Spinal cord (tissue), 10 donors: Measurements from ENCODE around the gene SPAG6. TPM values are rescaled to one million over a fixed set of nuclear protein-coding genes. Genes with fewer than 3 reads are reported as not detected.

Experiments
- DNase-seq, 6 donors: peaks; one replicate each; pipeline versions ENCODE4 v3.0.0 to v3.0.0-alpha.2; 2013 to 2015; ENCODE audit warnings: low spot score in 6 of 6, low read depth in 4 of 6
- H3K27ac ChIP-seq: one replicate; pipeline ENCODE4 v1.5.1; 2013; ENCODE audit warnings: low read depth, low read length, control low read depth
- H3K27me3 ChIP-seq: one replicate; pipeline ENCODE4 v1.6.1; 2013; ENCODE audit warnings: low read length; ENCODE audit not compliant: control insufficient read depth, insufficient read depth
- H3K36me3 ChIP-seq: one replicate; pipeline ENCODE4 v1.6.1; 2013; ENCODE audit warnings: low read length; ENCODE audit not compliant: control insufficient read depth, insufficient read depth
- H3K4me1 ChIP-seq: one replicate; pipeline ENCODE4 v1.6.1; 2013; ENCODE audit warnings: low read length; ENCODE audit not compliant: control insufficient read depth, insufficient read depth
- H3K4me3 ChIP-seq: one replicate; pipeline ENCODE4 v1.5.1; 2013; ENCODE audit warnings: low read depth, low read length, control low read depth
- H3K9me3 ChIP-seq: one replicate; pipeline ENCODE4 v1.6.1; 2013; ENCODE audit warnings: low read length; ENCODE audit not compliant: control insufficient read depth, insufficient read depth
- WGBS: methylation state at CpG from one replicate; pipeline ENCODE4 v1.1.5; 2013; ENCODE audit warnings: missing lambda C conversion rate; ENCODE audit not compliant: insufficient coverage; 5-methylcytosine and 5-hydroxymethylcytosine counted together
- polyA plus RNA-seq, 2 donors: library from polyadenylated mRNA; unstranded; fragments of 120-200 nt; gene quantifications; one replicate each; pipeline ENCODE4 v1.2.1, GENCODE V29; 2013; ENCODE audit not compliant: insufficient read length in 2 of 2
- small RNA-seq: library from RNA; depleted of rRNA; stranded (forward); fragments of <200 nt; gene quantifications from one replicate; pipeline ENCODE3, GENCODE V24; 2014; ENCODE audit warnings: low replicate concordance
- total RNA-seq, 2 donors: library from RNA; depleted of rRNA in 1 of 2; stranded (reverse); fragments of 120-200 nt in 1 of 2; fragments of >200 nt in 1 of 2; gene quantifications; one replicate each; pipeline versions ENCODE4 v1.2.3 to v1.2.4, GENCODE V29; 2013 to 2014
- donor health status: healthy.

SPAG6 gene
- total and polyA plus RNA-seq, 4 donors: 4.5 to 19.4 (median 11.5) TPM

DNA sequence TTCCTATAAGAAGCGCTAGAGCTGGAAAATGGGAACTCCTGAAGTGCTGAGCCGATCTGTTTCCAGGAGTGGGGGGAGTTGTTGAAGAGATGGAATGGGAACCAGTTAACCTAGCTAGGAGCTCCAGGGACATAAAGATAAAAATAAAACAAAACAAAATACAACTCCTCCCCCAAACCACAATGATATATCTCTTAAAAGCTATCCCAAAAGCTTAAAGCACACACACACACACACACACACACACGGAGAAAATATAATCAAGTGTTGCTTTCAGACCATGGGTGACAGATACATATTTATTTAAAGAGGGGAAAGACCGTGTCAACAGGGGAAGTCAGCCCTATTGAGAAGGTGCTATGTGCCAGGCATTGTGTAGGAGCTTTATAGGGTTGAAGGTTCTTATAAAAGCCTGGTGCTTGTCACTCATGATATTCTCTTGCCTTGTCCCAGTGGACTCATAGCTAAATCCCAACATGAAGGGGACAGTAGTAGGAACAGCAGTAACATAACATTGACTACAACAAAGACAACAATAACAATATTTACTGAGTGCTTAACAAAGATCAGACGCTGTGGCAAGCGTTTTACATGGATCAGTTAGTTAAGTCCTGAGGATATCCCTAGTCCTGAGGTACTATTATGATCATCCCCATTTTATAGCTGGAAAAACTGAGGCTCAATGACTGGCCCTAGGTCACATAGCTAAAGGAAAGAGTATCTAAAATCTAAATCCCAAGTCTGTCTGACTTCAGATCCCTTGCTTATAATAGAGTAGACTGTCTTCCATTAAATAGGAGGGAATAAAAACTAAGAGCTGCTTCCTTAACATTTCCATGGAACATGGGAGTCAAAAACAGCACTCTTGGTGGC lies 115.5 kb downstream of the SPAG6 start:
- DNase-seq: no peak
- Histone ChIP-seq H3K27ac (no peak overlapping the region), H3K27me3 (no peaks in the 10 kb centered on the region), H3K9me3 (no peaks in the 10 kb centered on the region), H3K4me1 (no peaks in the 10 kb centered on the region), H3K36me3 (no peaks in the 10 kb centered on the region), H3K4me3 (no peak overlapping the region)
- WGBS: 67% methylated on average over 1 of the region's 6 CpGs

- no peaks in the 10 kb centered on the region for H3K4me1 ChIP-seq
- H3K36me3 ChIP-seq: no peaks in the 10 kb centered on the region
- DNase-seq: no peak
- H3K4me3 ChIP-seq: no peak overlapping the region
- no peaks in the 10 kb centered on the region for H3K9me3 ChIP-seq
- H3K27me3 ChIP-seq: no peaks in the 10 kb centered on the region
- no peak overlapping the region for H3K27ac ChIP-seq
- WGBS: 80% methylated on average over 1 of the region's 2 CpGs
Observed at GRCh38 chr10:22461891-22462290, 116.6 kb downstream of the SPAG6 start.

DNA sequence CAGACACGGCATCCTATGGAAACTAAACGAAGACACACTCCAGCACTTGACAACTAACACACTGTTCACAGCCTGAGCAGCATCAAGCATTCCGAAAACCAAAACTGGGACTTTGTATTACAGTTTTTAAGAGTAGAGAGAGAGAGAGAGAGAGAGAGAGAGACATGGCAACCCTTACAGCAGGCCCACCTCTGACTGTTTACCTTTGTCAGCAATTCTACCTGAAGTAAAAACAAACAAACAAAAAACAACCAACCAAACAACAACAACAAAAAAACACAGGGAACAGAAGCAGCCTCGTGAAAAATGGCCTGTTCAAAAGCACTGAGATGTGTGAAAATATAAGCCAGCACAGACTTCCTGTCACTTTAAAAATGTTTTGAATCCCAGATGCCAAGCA lies 118.0 kb downstream of the SPAG6 start:
- Histone ChIP-seq H3K9me3 (no peaks in the 10 kb centered on the region), H3K27me3 (no peaks in the 10 kb centered on the region)
- WGBS: 43% methylated on average over 1 of the region's 4 CpGs

DNA sequence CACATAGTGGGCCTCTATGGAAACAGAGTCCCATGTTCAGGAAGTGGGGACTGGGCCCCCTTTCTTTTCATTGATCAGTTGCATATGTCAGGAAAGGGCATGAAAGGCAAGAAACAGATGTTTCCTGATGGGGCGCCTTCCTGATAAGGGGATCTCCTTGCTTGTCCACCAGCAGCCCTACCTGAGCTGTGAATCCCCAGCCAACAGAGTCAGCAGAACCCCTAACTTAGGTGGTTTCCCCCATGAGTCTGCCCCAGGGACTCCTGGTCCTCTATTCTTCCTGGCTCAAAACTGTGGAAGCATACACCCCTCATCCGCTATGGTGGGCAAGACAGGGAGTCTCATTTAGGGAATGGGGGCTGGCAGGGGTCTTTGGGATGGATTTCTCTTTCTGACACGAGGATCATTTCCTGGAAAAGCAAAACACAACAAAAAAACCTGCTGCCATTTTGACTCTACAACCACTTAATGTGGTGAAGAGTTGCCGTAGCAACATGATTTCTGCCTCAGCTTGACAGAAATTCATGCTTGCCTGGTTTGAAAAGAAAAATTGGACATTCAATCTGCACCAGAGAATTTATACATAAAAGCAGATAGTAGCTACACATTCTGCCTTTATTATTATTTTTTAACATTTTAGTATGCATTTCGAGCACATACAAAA lies 119.8 kb downstream of the SPAG6 start:
- no peaks in the 10 kb centered on the region for H3K9me3 ChIP-seq

More for the DNA sequence above, 118.0 kb downstream of the SPAG6 start:
- H3K4me1 ChIP-seq: no peaks in the 10 kb centered on the region
- no peak overlapping the region for H3K4me3 ChIP-seq
- no peak for DNase-seq
- no peaks in the 10 kb centered on the region for H3K36me3 ChIP-seq
- no peak overlapping the region for H3K27ac ChIP-seq

DNA sequence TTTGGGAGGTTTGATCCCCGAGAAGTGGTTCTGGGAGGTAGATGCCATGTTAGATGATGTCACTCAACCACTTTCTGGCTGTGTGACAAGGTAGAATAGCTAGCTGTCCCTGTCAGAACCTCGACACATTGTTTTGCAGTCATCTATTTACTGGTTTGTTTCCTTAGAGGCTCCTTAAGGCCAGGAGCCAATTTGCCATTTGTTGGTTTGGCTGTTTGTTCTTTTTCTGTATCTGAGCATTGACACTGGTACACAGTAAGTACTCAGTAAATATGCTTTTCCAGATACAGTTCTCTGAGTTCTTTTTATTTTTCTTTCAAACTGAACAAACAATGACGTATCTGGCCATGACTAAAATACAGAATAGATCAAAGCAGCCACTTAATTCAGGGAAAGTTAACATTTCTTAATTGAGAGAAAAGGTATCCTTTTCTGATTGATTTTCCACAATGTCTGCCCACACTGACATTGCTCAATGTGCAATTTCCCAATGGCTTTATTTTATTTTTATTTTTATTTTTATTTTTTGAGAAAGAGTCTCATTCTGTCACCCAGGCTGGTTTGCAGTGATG lies 121.6 kb downstream of the SPAG6 start:
- H3K27me3 ChIP-seq: peaks cover 4% of the 10 kb centered on the region
- no peak overlapping the region for H3K27ac ChIP-seq
- DNase-seq: no peak
- H3K4me1 ChIP-seq: no peaks in the 10 kb centered on the region
- no peaks in the 10 kb centered on the region for H3K36me3 ChIP-seq
- 88% methylated on average over 2 of the region's 3 CpGs for WGBS
- no peak overlapping the region for H3K4me3 ChIP-seq
- H3K9me3 ChIP-seq: no peaks in the 10 kb centered on the region

More for the DNA sequence above, 119.8 kb downstream of the SPAG6 start:
- DNase-seq: peak in 2 of 6 donors; percentile 60 to 81
- Histone ChIP-seq H3K27me3 (no peaks in the 10 kb centered on the region), H3K4me3 (no peak overlapping the region), H3K4me1 (no peaks in the 10 kb centered on the region), H3K36me3 (no peaks in the 10 kb centered on the region), H3K27ac (no peak overlapping the region)
- 80% methylated on average over 2 of the region's 5 CpGs for WGBS

Small RNA genes within 50 kb of the gene (small RNA-seq; reads per million reads assigned to genes)
- gene AL158211.3: not detected

Other genes with a start within 250 kb of the SPAG6 start
- gene EBLN1, start 127.5 kb upstream of the SPAG6 start, total RNA-seq: not detected
- gene EBLN1, start 127.5 kb upstream of the SPAG6 start, polyA plus RNA-seq: not detected
- gene COMMD3, start 29.1 kb upstream of the SPAG6 start, total RNA-seq: 10 to 100 TPM; 54.7 to 55.9 TPM
- 10 to 100 TPM; 69.6 to 73.2 TPM for gene COMMD3, start 29.1 kb upstream of the SPAG6 start, polyA plus RNA-seq
- gene BMI1, start 24.4 kb upstream of the SPAG6 start, total RNA-seq: 10 to 100 TPM; 46.4 to 57.9 TPM
- 10 to 100 TPM; 53.3 to 62.8 TPM for gene BMI1, start 24.4 kb upstream of the SPAG6 start, polyA plus RNA-seq